HG03442 (cell line): ENCODE measurements around the gene CCDC149.
"Not testable (repeated sequence)": the region's sequence is repeated elsewhere in the genome, so short reads cannot be mapped to it uniquely, and the experiment has no call there.

ENCODE experiments used
- ATAC-seq: cut with Tn5 transposase; IDR thresholded peaks from one replicate; pipeline ENCODE4 v1.9.1; 2021; ENCODE audit warnings: mild to moderate bottlenecking, moderate library complexity; ENCODE audit not compliant: unreplicated experiment

Gene CCDC149

DNA sequence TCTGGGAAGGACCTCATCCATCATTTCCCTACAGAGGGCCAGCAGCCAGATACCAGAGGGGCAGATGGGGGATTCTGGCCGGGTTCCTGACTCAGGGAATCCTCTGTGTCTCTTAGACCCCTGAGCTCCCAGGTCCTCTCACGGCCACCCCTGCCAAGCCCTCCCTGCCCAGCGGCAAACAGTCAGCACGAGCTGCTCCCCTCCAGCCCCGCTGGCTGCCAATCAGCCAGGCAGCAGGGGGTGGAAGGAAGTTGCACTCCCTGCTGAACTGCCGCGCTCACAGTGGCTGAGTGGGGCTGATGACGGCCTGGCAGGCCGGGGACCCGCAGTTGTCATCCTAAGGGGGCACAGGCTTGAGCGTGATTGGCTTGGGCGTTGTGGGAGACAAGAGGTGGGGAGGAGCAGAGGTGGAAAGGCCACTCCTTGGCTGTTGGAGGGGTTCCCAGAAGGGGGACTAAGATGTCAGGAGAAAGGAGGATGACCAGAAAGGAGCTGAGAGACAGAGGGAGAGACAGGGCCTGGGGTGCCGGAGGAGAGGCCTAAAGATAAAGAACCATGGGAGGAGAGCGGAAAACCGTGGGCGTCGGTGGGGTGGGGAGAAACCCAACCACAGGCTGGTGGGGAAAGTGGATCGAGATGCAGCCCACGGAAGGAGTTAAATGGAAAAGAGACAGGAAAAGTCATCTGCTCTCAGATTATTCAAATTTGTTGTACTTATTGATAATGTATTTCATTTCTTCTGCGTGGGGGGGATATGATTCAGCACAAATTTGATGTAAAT is 4.4 kb upstream of the CCDC149 start:
- ATAC-seq: no peak

DNA sequence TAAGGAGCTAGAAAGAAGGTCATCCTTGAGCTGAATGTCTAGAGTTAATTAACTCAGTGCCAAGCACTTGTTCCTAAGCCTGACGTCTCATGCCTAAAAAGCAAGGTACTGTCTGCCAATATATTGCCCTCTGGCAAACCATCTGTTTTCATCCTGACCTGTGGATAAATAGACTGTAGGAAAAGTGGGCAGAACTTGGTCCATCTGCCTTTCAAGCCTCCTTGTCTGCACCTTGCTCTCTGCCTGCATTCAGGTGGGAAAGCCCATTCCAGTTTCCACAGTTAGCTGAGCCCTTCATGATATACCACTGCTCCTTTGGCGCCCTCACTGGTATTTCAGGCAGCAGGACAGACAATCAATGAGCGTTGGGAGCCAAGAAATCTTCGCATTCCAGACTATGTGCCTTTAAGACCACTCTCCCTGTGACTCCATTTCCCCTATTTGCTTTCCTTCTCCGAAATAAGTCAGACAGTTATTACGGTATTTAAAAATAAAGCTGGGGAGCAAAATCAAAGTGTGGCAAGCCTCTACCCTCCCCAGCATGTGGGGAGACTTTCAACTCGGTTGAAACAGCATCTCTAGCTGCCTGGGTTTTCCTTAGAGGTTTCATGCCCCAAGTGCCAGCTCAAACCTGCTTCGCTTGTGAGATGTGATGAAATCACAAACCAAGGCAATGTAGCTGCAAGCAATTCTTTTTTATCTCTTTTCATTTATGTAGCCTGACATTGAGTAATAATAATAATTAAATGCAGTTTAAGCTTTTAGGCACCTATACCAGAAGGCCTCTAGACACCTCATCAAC is 2.5 kb upstream of the CCDC149 start:
- ATAC-seq: no peak

DNA sequence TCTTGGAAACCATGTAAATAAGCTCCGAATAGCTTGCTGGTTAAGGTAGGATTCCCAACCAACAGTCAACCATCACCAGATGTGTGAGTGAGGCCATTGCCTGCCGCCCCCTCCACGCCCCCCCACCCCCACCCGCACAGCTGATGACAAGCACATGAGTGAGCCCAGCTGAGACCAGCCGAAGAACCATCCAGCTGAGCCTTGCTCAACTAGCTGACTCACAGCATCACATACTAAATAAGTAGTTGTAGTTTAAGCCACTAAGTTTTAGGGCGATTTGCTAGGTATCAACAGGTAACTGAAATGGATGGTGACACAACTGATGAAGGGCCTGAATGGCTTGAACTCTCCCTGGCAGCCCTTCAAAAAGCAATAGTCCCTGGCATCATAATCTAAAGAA is 1.6 kb upstream of the CCDC149 start:
- no peak for ATAC-seq

- no peak for ATAC-seq
Measured at GRCh38 chr4:24913119-24913485, 260 bp upstream of the CCDC149 start.

GRCh38 chr4:24910499-24910898 is 2.3 kb downstream of the CCDC149 start:
- ATAC-seq: no peak

DNA sequence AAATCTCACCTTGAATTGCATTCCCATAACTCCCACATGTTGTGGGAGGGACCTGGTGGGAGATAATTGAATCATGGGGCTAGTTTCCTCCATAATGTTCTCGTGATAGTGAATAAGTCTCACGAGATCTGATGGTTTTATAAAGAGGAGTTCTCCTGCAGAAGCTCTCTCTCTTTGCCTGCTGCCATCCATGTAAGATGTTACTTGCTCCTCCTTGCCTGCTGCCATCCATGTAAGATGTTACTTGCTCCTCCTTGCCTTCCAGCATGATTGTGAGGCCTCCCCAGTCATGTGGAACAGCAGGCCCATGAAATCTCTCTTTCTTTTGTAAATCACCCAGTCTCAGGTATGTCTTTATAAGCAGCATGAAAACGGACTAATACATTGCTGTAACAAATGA is 3.2 kb downstream of the CCDC149 start:
- not testable (repeated sequence) for ATAC-seq

GRCh38 chr4:24897639-24898038 is 15.2 kb downstream of the CCDC149 start:
- no peak for ATAC-seq

- no peak for ATAC-seq
Measured at GRCh38 chr4:24896977-24897376, 15.9 kb downstream of the CCDC149 start.

- ATAC-seq: no peak
Measured at GRCh38 chr4:24896056-24896455, 16.8 kb downstream of the CCDC149 start.

- ATAC-seq: no peak
Measured at GRCh38 chr4:24895461-24895860, 17.4 kb downstream of the CCDC149 start.

DNA sequence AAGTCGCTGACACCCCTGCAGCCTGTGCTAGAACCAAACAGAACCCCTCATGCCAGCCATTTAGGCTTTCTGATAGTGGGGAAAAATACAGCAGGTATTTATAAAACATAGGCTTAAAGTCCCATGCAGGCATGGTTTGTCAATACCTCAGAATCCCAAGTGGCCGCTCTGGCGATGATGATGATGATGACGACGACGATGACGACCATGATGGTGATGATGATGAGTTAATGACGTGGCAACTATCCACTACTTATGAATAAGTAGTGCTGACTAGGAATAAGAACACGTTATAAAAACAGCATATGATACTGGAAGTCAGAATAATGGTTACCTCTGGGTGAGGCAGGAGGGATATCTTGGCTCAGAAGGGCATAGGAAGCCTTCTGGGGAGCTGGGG is 18.0 kb downstream of the CCDC149 start:
- no peak for ATAC-seq

- no peak for ATAC-seq
Measured at GRCh38 chr4:24894243-24894642, 18.6 kb downstream of the CCDC149 start.

- ATAC-seq: no peak
Measured at GRCh38 chr4:24892778-24893177, 20.1 kb downstream of the CCDC149 start.

DNA sequence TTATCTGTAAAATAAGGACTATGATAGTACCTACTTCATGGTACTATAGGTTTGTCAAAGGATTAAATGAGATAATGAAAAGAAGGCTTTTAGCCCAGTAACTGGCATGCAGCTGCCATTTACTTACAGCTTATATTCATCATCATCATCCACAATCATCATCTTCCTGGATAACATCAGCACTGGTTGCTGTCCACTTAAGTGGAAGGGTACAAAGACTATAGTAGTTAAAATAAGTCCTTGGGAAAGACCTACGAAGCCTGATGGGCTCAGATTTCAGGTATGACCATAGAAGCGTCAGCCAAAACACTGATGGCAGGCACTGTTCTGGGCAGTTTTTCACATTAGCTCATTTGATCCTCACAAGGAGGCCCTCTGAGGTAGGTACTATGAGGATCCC is 20.6 kb downstream of the CCDC149 start:
- no peak for ATAC-seq

GRCh38 chr4:24890561-24891126 is 22.2 kb downstream of the CCDC149 start:
- no peak for ATAC-seq

- peak; percentile 69 for ATAC-seq
Measured at GRCh38 chr4:24889991-24890390, 22.9 kb downstream of the CCDC149 start.

GRCh38 chr4:24888475-24889344 is 24.1 kb downstream of the CCDC149 start:
- no peak for ATAC-seq

DNA sequence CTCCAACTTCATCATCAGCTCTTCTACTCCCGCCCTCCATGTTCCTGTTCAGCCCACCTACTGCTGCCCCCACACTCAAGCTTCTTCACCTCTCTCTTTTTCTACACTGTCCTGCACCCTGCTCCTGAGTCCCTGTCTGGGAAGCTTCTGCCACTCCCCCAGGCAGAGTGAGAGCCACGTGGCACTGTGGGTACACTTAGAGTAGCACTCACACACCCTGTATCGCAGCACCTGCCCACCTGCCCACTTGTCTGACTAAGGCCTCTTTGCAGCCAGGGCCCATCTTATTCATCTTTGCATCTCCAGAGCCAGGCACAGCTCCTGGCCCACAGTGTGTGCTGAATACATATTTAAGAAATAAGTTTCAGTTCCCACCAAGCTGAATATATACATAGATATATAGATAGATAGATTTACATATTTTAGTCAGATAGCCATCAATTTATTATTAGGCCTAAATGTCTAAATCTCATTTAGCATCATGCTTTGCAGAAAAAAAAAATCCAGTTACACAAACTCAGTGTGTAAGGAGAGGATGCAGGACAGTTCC is 24.9 kb downstream of the CCDC149 start:
- no peak for ATAC-seq

DNA sequence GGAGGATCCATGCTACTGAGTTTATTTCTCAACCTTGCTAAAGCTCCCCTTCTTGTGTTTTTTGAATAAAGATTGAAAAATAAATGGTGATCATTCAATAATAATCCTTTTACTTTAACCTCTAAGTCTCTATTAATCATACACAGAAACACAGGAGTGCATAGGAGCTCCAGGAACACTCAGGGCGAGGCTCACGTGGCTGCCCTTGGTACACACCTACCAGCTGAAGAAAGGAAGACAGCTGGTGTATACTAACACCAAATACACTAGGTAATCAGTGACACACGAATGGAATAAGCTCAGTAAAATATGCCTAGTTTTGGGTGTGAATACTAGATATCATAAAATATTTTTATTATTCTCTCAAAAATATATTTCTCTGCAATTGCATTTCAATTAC is 26.2 kb downstream of the CCDC149 start:
- no peak for ATAC-seq

- ATAC-seq: no peak
Measured at GRCh38 chr4:24885342-24885741, 27.5 kb downstream of the CCDC149 start.

- ATAC-seq: no peak
Measured at GRCh38 chr4:24884902-24885301, 27.9 kb downstream of the CCDC149 start.
